Brain pericyte (primary cell): ENCODE results near the gene TOR2A.
"Not testable (repeated sequence)": the region's sequence is repeated elsewhere in the genome, so short reads cannot be mapped to it uniquely, and the experiment has no call there.

Experiments used
- DNase-seq: peaks from one replicate; pipeline ENCODE4 v3.0.0-alpha.2; 2012; ENCODE audit warnings: low read depth, low spot score

The TOR2A gene

GRCh38 chr9:127769101-127769500, 34.0 kb upstream of the TOR2A start:
- no peak for DNase-seq

GRCh38 chr9:127768698-127769097, 33.6 kb upstream of the TOR2A start:
- no peak for DNase-seq

GRCh38 chr9:127767909-127768331, 32.8 kb upstream of the TOR2A start:
- peak; percentile 83 for DNase-seq

- no peak for DNase-seq
Observed at GRCh38 chr9:127767410-127767809, 32.3 kb upstream of the TOR2A start.

- DNase-seq, result no peak
Observed at GRCh38 chr9:127765418-127765817, 30.3 kb upstream of the TOR2A start.

GRCh38 chr9:127763918-127764384, 28.9 kb upstream of the TOR2A start:
- DNase-seq, result no peak

- DNase-seq, result no peak
Observed at GRCh38 chr9:127762111-127762676, 27.1 kb upstream of the TOR2A start.

- DNase-seq, result no peak
Observed at GRCh38 chr9:127761491-127761956, 26.4 kb upstream of the TOR2A start.

GRCh38 chr9:127761061-127761460, 26.0 kb upstream of the TOR2A start:
- no peak for DNase-seq

GRCh38 chr9:127758843-127759242, 23.7 kb upstream of the TOR2A start:
- DNase-seq, result no peak

- DNase-seq, result not testable (repeated sequence)
Observed at GRCh38 chr9:127756776-127757175, 21.7 kb upstream of the TOR2A start.

- no peak for DNase-seq
Observed at GRCh38 chr9:127756233-127756632, 21.1 kb upstream of the TOR2A start.

GRCh38 chr9:127755061-127756060, 20.3 kb upstream of the TOR2A start:
- no peak for DNase-seq

GRCh38 chr9:127754099-127755060, 19.3 kb upstream of the TOR2A start:
- DNase-seq, result no peak

- no peak for DNase-seq
Observed at GRCh38 chr9:127753622-127754021, 18.5 kb upstream of the TOR2A start.

- no peak for DNase-seq
Observed at GRCh38 chr9:127753148-127753547, 18.1 kb upstream of the TOR2A start.

- DNase-seq, result no peak
Observed at GRCh38 chr9:127751269-127752054, 16.4 kb upstream of the TOR2A start.

- no peak for DNase-seq
Observed at GRCh38 chr9:127749090-127749787, 14.1 kb upstream of the TOR2A start.

GRCh38 chr9:127746959-127747569, 12.0 kb upstream of the TOR2A start:
- no peak for DNase-seq
